ENCODE data around the gene ERC2.

DNA sequence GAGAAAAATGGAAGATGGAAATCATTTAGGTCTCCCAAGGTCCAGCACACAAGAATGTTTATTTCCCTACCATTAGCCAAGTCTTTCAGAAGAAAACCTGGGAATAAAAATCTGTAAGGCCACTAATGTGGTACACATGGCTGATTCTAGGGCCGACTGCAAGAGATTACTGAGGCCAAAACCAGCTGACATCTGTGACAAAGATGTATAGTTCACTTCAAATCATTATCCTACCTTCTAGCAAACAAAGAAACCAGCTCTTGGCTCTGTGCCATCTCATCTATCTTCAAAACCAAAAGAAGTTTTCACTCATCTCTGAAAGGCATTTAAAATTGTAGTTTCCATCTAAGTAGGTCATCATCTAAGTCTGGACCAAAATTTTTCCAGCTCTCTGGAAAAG is 43.9 kb downstream of the ERC2 start:
- TF ChIP-seq, protein P1, sequence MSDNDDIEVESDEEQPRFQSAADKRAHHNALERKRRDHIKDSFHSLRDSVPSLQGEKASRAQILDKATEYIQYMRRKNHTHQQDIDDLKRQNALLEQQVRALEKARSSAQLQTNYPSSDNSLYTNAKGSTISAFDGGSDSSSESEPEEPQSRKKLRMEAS (IDR thresholded peaks at IDR 0.05; ENCODE audit: insufficient read depth, insufficient read length) = no peak
- TF ChIP-seq, protein P2, sequence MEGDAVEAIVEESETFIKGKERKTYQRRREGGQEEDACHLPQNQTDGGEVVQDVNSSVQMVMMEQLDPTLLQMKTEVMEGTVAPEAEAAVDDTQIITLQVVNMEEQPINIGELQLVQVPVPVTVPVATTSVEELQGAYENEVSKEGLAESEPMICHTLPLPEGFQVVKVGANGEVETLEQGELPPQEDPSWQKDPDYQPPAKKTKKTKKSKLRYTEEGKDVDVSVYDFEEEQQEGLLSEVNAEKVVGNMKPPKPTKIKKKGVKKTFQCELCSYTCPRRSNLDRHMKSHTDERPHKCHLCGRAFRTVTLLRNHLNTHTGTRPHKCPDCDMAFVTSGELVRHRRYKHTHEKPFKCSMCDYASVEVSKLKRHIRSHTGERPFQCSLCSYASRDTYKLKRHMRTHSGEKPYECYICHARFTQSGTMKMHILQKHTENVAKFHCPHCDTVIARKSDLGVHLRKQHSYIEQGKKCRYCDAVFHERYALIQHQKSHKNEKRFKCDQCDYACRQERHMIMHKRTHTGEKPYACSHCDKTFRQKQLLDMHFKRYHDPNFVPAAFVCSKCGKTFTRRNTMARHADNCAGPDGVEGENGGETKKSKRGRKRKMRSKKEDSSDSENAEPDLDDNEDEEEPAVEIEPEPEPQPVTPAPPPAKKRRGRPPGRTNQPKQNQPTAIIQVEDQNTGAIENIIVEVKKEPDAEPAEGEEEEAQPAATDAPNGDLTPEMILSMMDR (IDR thresholded peaks at IDR 0.05; ENCODE audit: extremely low read depth in 1 of 2, insufficient read depth in 1 of 2, low read depth in 1 of 2, low read length in 2 of 2) = no peak
- TF ChIP-seq EZH2 (IDR thresholded peaks at IDR 0.05; ENCODE audit: borderline replicate concordance, low read depth, low read length, severe bottlenecking) = no peak
- no peak for TF ChIP-seq JUN (IDR thresholded peaks at IDR 0.05; ENCODE audit: borderline replicate concordance, insufficient read depth, insufficient read length, low read depth)
- TF ChIP-seq MYC (IDR thresholded peaks at IDR 0.05; ENCODE audit: low read depth, low read length) = no peak
